HEK293 (cell line): ENCODE measurements around the gene LIN7C.
"Not testable (repeated sequence)": the region's sequence is repeated elsewhere in the genome, so short reads cannot be mapped to it uniquely, and the experiment has no call there.

Source experiments
- CTCF ChIA-PET: fragments of 350-600 bp; formaldehyde crosslinking; extraction: SDS; loops from one replicate; lab custom pipeline; 2021; ENCODE audit warnings: antibody characterized with exemption; lab: Yijun Ruan, JAX
- POLR2A ChIA-PET: fragments of 300-600 bp; formaldehyde crosslinking; extraction: SDS; loops from one replicate; lab custom pipeline; 2020; ENCODE audit warnings: antibody characterized with exemption, inconsistent platforms; lab: Yijun Ruan, JAX
- H3K27ac ChIP-seq: fragments of 200-500 bp; sonication (Bioruptor generic); 2 replicates; pipeline ENCODE4 v1.5.1; 2014; ENCODE audit warnings: low read depth, low read length, control low read depth, inconsistent platforms; ENCODE audit errors: extremely low read depth
- H3K36me3 ChIP-seq, 2 experiments: fragments of 200-500 bp in 1 of 2; sonication (Bioruptor generic) in 1 of 2; 1 replicate in 1 of 2; 2 replicates in 1 of 2; pipeline ENCODE4 v1.5.1; 2014 to 2017; ENCODE audit warnings: inconsistent platforms in 2 of 2, low read length in 2 of 2; ENCODE audit not compliant: control insufficient read depth in 2 of 2, insufficient read depth in 1 of 2
- H3K4me1 ChIP-seq: fragments of 200-500 bp; sonication (Bioruptor generic); 2 replicates; pipeline ENCODE4 v1.5.1; 2014; ENCODE audit warnings: mild to moderate bottlenecking, low read length, inconsistent platforms; ENCODE audit not compliant: control insufficient read depth, insufficient read depth
- H3K4me3 ChIP-seq: 2 replicates; pipeline ENCODE4 v1.5.1; 2011; ENCODE audit warnings: low read depth, mild to moderate bottlenecking, control low read depth, low read length, moderate library complexity
- H3K9me3 ChIP-seq: fragments of 200-500 bp; sonication (Bioruptor generic); 2 replicates; pipeline ENCODE4 v1.5.1; 2014; ENCODE audit warnings: low read depth, low read length, inconsistent platforms; ENCODE audit not compliant: control insufficient read depth, insufficient read depth
- GLIS2 ChIP-seq: fragments of 450-650 bp; formaldehyde crosslinking; IDR thresholded peaks from 2 replicates; pipeline ENCODE4 v1.5.1; 2016; ENCODE audit warnings: missing biosample characterization, missing genetic modification characterization
- HIC1 ChIP-seq: fragments of 450-650 bp; formaldehyde crosslinking; IDR thresholded peaks from 2 replicates; pipeline ENCODE4 v1.5.1; 2016; ENCODE audit warnings: missing biosample characterization, missing genetic modification characterization
- KLF10 ChIP-seq: fragments of 450-650 bp; IDR thresholded peaks from 2 replicates; pipeline ENCODE4 v1.5.1; 2018; ENCODE audit warnings: missing biosample characterization, mild to moderate bottlenecking, missing genetic modification characterization
- PRDM1 ChIP-seq: fragments of 450-650 bp; formaldehyde crosslinking; IDR thresholded peaks from 2 replicates; pipeline ENCODE4; 2016; ENCODE audit warnings: missing biosample characterization, missing genetic modification characterization
- SCRT1 ChIP-seq: fragments of 450-650 bp; formaldehyde crosslinking; IDR thresholded peaks from 2 replicates; pipeline ENCODE4 v1.5.1; 2016; ENCODE audit warnings: missing biosample characterization, missing genetic modification characterization, borderline replicate concordance
- TRIM28 ChIP-seq: IDR thresholded peaks from 2 replicates; pipeline ENCODE4 v1.6.1; 2011; ENCODE audit warnings: low read length, control low read depth, borderline replicate concordance
- ZBTB21 ChIP-seq: fragments of 450-650 bp; formaldehyde crosslinking; IDR thresholded peaks from 2 replicates; pipeline ENCODE4 v1.5.1; 2017; ENCODE audit warnings: missing biosample characterization, missing genetic modification characterization
- ZFP3 ChIP-seq: fragments of 450-650 bp; formaldehyde crosslinking; IDR thresholded peaks from 2 replicates; pipeline ENCODE4 v1.5.1; 2016; ENCODE audit warnings: low read depth, missing biosample characterization, missing genetic modification characterization
- ZNF335 ChIP-seq: fragments of 450-650 bp; formaldehyde crosslinking; conservative IDR thresholded peaks from 2 replicates; pipeline ENCODE4 v1.5.1; 2016; ENCODE audit warnings: missing biosample characterization, missing genetic modification characterization
- ZNF366 ChIP-seq: fragments of 450-650 bp; formaldehyde crosslinking; conservative IDR thresholded peaks from 2 replicates; pipeline ENCODE4 v1.5.1; 2016; ENCODE audit warnings: missing biosample characterization, missing genetic modification characterization
- ZNF37A ChIP-seq: fragments of 450-650 bp; IDR thresholded peaks from 2 replicates; pipeline ENCODE4 v1.5.1; 2018; ENCODE audit warnings: missing biosample characterization, missing genetic modification characterization
- ZNF513 ChIP-seq: fragments of 450-650 bp; IDR thresholded peaks from 2 replicates; pipeline ENCODE4 v1.5.1; 2018; ENCODE audit warnings: missing biosample characterization, missing genetic modification characterization
- ZNF518A ChIP-seq: fragments of 450-650 bp; formaldehyde crosslinking; conservative IDR thresholded peaks from 2 replicates; pipeline ENCODE4 v1.5.1; 2016; ENCODE audit warnings: low read depth, missing biosample characterization, missing genetic modification characterization
- ZNF521 ChIP-seq: fragments of 450-650 bp; formaldehyde crosslinking; IDR thresholded peaks from 2 replicates; pipeline ENCODE4 v1.5.1; 2017; ENCODE audit warnings: missing biosample characterization, mild to moderate bottlenecking, missing genetic modification characterization
- ZNF580 ChIP-seq: fragments of 450-650 bp; formaldehyde crosslinking; IDR thresholded peaks from 2 replicates; pipeline ENCODE4 v1.5.1; 2016; ENCODE audit warnings: missing biosample characterization, missing genetic modification characterization
- ZNF621 ChIP-seq: fragments of 450-650 bp; formaldehyde crosslinking; IDR thresholded peaks from 2 replicates; pipeline ENCODE4 v1.5.1; 2017; ENCODE audit warnings: missing biosample characterization, missing genetic modification characterization
- ZNF768 ChIP-seq: fragments of 450-650 bp; formaldehyde crosslinking; IDR thresholded peaks from 2 replicates; pipeline ENCODE4 v1.5.1; 2018; ENCODE audit warnings: missing biosample characterization, mild to moderate bottlenecking, missing genetic modification characterization
- ZNF785 ChIP-seq: fragments of 450-650 bp; formaldehyde crosslinking; IDR thresholded peaks from 2 replicates; pipeline ENCODE4 v1.5.1; 2016; ENCODE audit warnings: missing biosample characterization, missing genetic modification characterization
- ZNF837 ChIP-seq: fragments of 450-650 bp; formaldehyde crosslinking; IDR thresholded peaks from 2 replicates; pipeline ENCODE4 v1.5.1; 2016; ENCODE audit warnings: missing biosample characterization, missing genetic modification characterization
- ZSCAN4 ChIP-seq: fragments of 450-650 bp; formaldehyde crosslinking; IDR thresholded peaks from 2 replicates; pipeline ENCODE4 v1.5.1; 2017; ENCODE audit warnings: missing biosample characterization, missing genetic modification characterization
- ZSCAN5A ChIP-seq: fragments of 450-650 bp; formaldehyde crosslinking; IDR thresholded peaks from 2 replicates; pipeline ENCODE4 v1.5.1; 2016; ENCODE audit warnings: missing biosample characterization, missing genetic modification characterization

LIN7C gene

GRCh38 chr11:27517490-27517889, 10.9 kb upstream of the LIN7C start:
- H3K9me3 ChIP-seq, POLR2A ChIA-PET: not testable (repeated sequence)

GRCh38 chr11:27514558-27514957, 8.0 kb upstream of the LIN7C start:
- POLR2A ChIA-PET = no interaction called here
- Histone ChIP-seq H3K4me1 (no peaks in the 10 kb centered on the region), H3K27ac (no peak overlapping the region), H3K9me3 (no peaks in the 10 kb centered on the region), H3K36me3 (no peaks in the 10 kb centered on the region), H3K4me3 (no peak overlapping the region)
- TF ChIP-seq ZNF335 (peak; percentile 74), ZSCAN5A (tag by site-specific recombination) (no peak), ZNF521 (tag by site-specific recombination) (no peak), PRDM1 (tag by site-specific recombination) (0 out of 2 replicates have a peak, but pooled peaks have one; percentile 37), HIC1 (tag by site-specific recombination) (no peak), ZBTB21 (tag by site-specific recombination) (0 out of 2 replicates have a peak, but pooled peaks have one; percentile 32), ZNF513 (tag by site-specific recombination) (no peak), GLIS2 (no peak)
- CTCF ChIA-PET = no interaction called here

More at GRCh38 chr11:27517490-27517889, 10.9 kb upstream of the LIN7C start:
- H3K4me3 ChIP-seq, H3K36me3 ChIP-seq, CTCF ChIA-PET, H3K4me1 ChIP-seq, H3K27ac ChIP-seq: not testable (repeated sequence)
- peak; percentile 89 for TF ChIP-seq ZNF366 (tag by site-specific recombination)

- CTCF ChIA-PET = interaction anchor here (1.1 kb wide), 1 partner anchor 14 kb away, joined by 3 read pairs; no protein-coding TSS in a partner anchor
- POLR2A ChIA-PET = no interaction called here
- TF ChIP-seq ZNF785 (tag by site-specific recombination) = no peak
- TF ChIP-seq ZNF768 = no peak
- TF ChIP-seq ZNF37A (tag by site-specific recombination) = no peak
- no peak for TF ChIP-seq TRIM28
- no peak for TF ChIP-seq ZNF837 (tag by site-specific recombination)
- no peak for TF ChIP-seq ZNF621 (tag by site-specific recombination)
- no peak for TF ChIP-seq ZSCAN4 (tag by site-specific recombination)
- no peak for TF ChIP-seq ZNF580
- TF ChIP-seq ZFP3 (tag by site-specific recombination) = no peak
- no peak for TF ChIP-seq SCRT1 (tag by site-specific recombination)
- no peak for TF ChIP-seq ZNF518A
- no peak for TF ChIP-seq KLF10
These were observed 7.5 kb upstream of the LIN7C start for GRCh38 chr11:27514076-27514475.

More at GRCh38 chr11:27514076-27514475, 7.5 kb upstream of the LIN7C start:
- Histone ChIP-seq H3K9me3 (no peaks in the 10 kb centered on the region), H3K4me1 (no peaks in the 10 kb centered on the region), H3K27ac (no peak overlapping the region), H3K4me3 (no peak overlapping the region), H3K36me3 (no peaks in the 10 kb centered on the region)
